Astrocyte (in vitro differentiated cells and primary cell): ENCODE results near the gene RASSF3. TPM values are rescaled to one million over a fixed set of nuclear protein-coding genes. Genes with fewer than 3 reads are reported as not detected.

Experiments
- DNase-seq: peaks from one replicate; pipeline ENCODE4 v3.0.0-alpha.2; 2010; ENCODE audit warnings: low read depth
- FAIRE-seq: peaks from 2 replicates; lab custom pipeline; 2011; peaks lifted over from hg19 to GRCh38; lab: Jason Lieb, UNC
- H2AFZ ChIP-seq: 2 replicates; pipeline ENCODE4 v1.6.0; 2012; ENCODE audit warnings: low read depth, low read length, inconsistent platforms
- H3K27ac ChIP-seq: 2 replicates; pipeline ENCODE4 v1.5.1; 2011; ENCODE audit warnings: low read depth, low read length, inconsistent platforms
- H3K27me3 ChIP-seq: 2 replicates; pipeline ENCODE4 v1.6.0; 2011; ENCODE audit warnings: low read length, inconsistent platforms; ENCODE audit not compliant: insufficient read depth
- H3K36me3 ChIP-seq: 2 replicates; pipeline ENCODE4 v1.5.1; 2011; ENCODE audit warnings: low read length, inconsistent platforms; ENCODE audit not compliant: insufficient read depth
- H3K4me1 ChIP-seq: 2 replicates; pipeline ENCODE4 v1.5.1; 2011; ENCODE audit warnings: low read length, inconsistent platforms; ENCODE audit not compliant: insufficient read depth
- H3K4me2 ChIP-seq: 2 replicates; pipeline ENCODE4 v1.6.0; 2012; ENCODE audit warnings: low read length, inconsistent platforms
- H3K4me3 ChIP-seq: 2 replicates; pipeline ENCODE4 v1.5.1; 2011; ENCODE audit warnings: low read depth, mild to moderate bottlenecking, low read length, inconsistent platforms; ENCODE audit not compliant: insufficient read depth
- H3K79me2 ChIP-seq: 2 replicates; pipeline ENCODE4 v1.6.0; 2012; ENCODE audit warnings: mild to moderate bottlenecking, low read length, inconsistent platforms; ENCODE audit not compliant: insufficient read depth
- H3K9ac ChIP-seq: 2 replicates; pipeline ENCODE4 v1.6.0; 2012; ENCODE audit warnings: mild to moderate bottlenecking, low read length, inconsistent platforms
- H3K9me3 ChIP-seq: 2 replicates; pipeline ENCODE4 v1.5.1; 2012; ENCODE audit warnings: low read depth, mild to moderate bottlenecking, low read length, inconsistent platforms; ENCODE audit not compliant: insufficient read depth
- H4K20me1 ChIP-seq: 2 replicates; pipeline ENCODE4 v1.6.0; 2012; ENCODE audit warnings: low read length, inconsistent platforms; ENCODE audit not compliant: insufficient read depth
- H3K27ac Mint-ChIP-seq: one replicate; pipeline ENCODE4 v1.8.0; 2021; ENCODE audit warnings: mild to moderate bottlenecking, mixed read lengths; ENCODE audit not compliant: unreplicated experiment
- H3K27me3 Mint-ChIP-seq: one replicate; pipeline ENCODE4 v1.8.0; 2021; ENCODE audit warnings: low read depth, mixed read lengths; ENCODE audit not compliant: unreplicated experiment
- H3K36me3 Mint-ChIP-seq: one replicate; pipeline ENCODE4 v1.8.0; 2021; ENCODE audit warnings: low read depth, mixed read lengths; ENCODE audit not compliant: unreplicated experiment
- H3K4me1 Mint-ChIP-seq: one replicate; pipeline ENCODE4 v1.8.0; 2021; ENCODE audit warnings: low read depth, mixed read lengths; ENCODE audit not compliant: unreplicated experiment
- H3K4me3 Mint-ChIP-seq: one replicate; pipeline ENCODE4 v1.8.0; 2021; ENCODE audit warnings: mild to moderate bottlenecking, moderate library complexity, mixed read lengths; ENCODE audit not compliant: unreplicated experiment
- H3K9me3 Mint-ChIP-seq: one replicate; pipeline ENCODE4 v1.8.0; 2021; ENCODE audit warnings: mild to moderate bottlenecking, mixed read lengths; ENCODE audit not compliant: unreplicated experiment
- CTCF ChIP-seq: IDR thresholded peaks from 2 replicates; pipeline ENCODE4 v1.5.1; 2011; ENCODE audit warnings: low read depth, mild to moderate bottlenecking, inconsistent platforms, low read length, moderate library complexity; ENCODE audit not compliant: insufficient read depth
- EZH2 ChIP-seq: IDR thresholded peaks from 2 replicates; pipeline ENCODE4 v1.6.1; 2012; ENCODE audit warnings: mild to moderate bottlenecking, low read length, inconsistent platforms; ENCODE audit not compliant: insufficient read depth
- total RNA-seq: library from RNA; stranded (reverse); gene quantifications from 2 replicates; pipeline ENCODE4 v1.2.1, GENCODE V29; 2021

Gene RASSF3
- total RNA-seq, 1 donor from 2014 or later, result 18.3 TPM

- Histone ChIP-seq H3K4me1 (no peaks in the 10 kb centered on the region), H3K9ac (no peak overlapping the region), H3K4me3 (no peak overlapping the region), H3K79me2 (no peaks in the 10 kb centered on the region), H3K9me3 (no peaks in the 10 kb centered on the region), H2AFZ (no peak overlapping the region), H3K4me2 (no peak overlapping the region), H3K27ac (no peak overlapping the region), H3K27me3 (peaks cover 15% of the 10 kb centered on the region), H3K36me3 (no peaks in the 10 kb centered on the region), H4K20me1 (no peaks in the 10 kb centered on the region)
- TF ChIP-seq EZH2 (no peak), CTCF (no peak)
- H3K27ac Mint-ChIP-seq, result no peak overlapping the region
- H3K36me3 Mint-ChIP-seq, result no peaks in the 10 kb centered on the region
- no peak for DNase-seq
- H3K9me3 Mint-ChIP-seq, result no peaks in the 10 kb centered on the region
- no peaks in the 10 kb centered on the region for H3K4me1 Mint-ChIP-seq
- FAIRE-seq, result no peak
- H3K4me3 Mint-ChIP-seq, result no peak overlapping the region
- H3K27me3 Mint-ChIP-seq, result peaks cover 19% of the 10 kb centered on the region
Observed at GRCh38 chr12:64585104-64585503, 25.2 kb upstream of the RASSF3 start.

- H3K36me3 Mint-ChIP-seq, result no peaks in the 10 kb centered on the region
- H3K9me3 Mint-ChIP-seq, result no peaks in the 10 kb centered on the region
- H3K27ac Mint-ChIP-seq, result no peak overlapping the region
- Histone ChIP-seq H3K27me3 (peaks cover 9% of the 10 kb centered on the region), H3K36me3 (no peaks in the 10 kb centered on the region), H3K9me3 (no peaks in the 10 kb centered on the region), H3K4me1 (no peaks in the 10 kb centered on the region), H3K4me3 (no peak overlapping the region), H2AFZ (no peak overlapping the region), H3K9ac (no peak overlapping the region), H3K79me2 (no peaks in the 10 kb centered on the region), H3K27ac (no peak overlapping the region), H4K20me1 (no peaks in the 10 kb centered on the region), H3K4me2 (no peak overlapping the region)
- peaks cover 9% of the 10 kb centered on the region for H3K27me3 Mint-ChIP-seq
- H3K4me3 Mint-ChIP-seq, result no peak overlapping the region
- DNase-seq, result no peak
- no peaks in the 10 kb centered on the region for H3K4me1 Mint-ChIP-seq
- TF ChIP-seq CTCF (no peak), EZH2 (no peak)
- no peak for FAIRE-seq
Observed at GRCh38 chr12:64587447-64587846, 22.8 kb upstream of the RASSF3 start.

GRCh38 chr12:64590183-64590582, 20.1 kb upstream of the RASSF3 start:
- no peaks in the 10 kb centered on the region for H3K9me3 Mint-ChIP-seq
- H3K4me1 Mint-ChIP-seq, result no peaks in the 10 kb centered on the region
- no peaks in the 10 kb centered on the region for H3K9me3 ChIP-seq
- no peaks in the 10 kb centered on the region for H4K20me1 ChIP-seq
- H3K36me3 ChIP-seq, result no peaks in the 10 kb centered on the region
- no peaks in the 10 kb centered on the region for H3K27me3 ChIP-seq
- no peaks in the 10 kb centered on the region for H3K27me3 Mint-ChIP-seq
- H3K27ac Mint-ChIP-seq, result no peak overlapping the region
- no peak for DNase-seq
- H3K4me2 ChIP-seq, result no peak overlapping the region
- H3K9ac ChIP-seq, result no peak overlapping the region
- H2AFZ ChIP-seq, result no peak overlapping the region
- TF ChIP-seq CTCF, result no peak
- no peaks in the 10 kb centered on the region for H3K36me3 Mint-ChIP-seq
- no peak for FAIRE-seq
- H3K79me2 ChIP-seq, result no peaks in the 10 kb centered on the region
- H3K4me1 ChIP-seq, result no peaks in the 10 kb centered on the region
- no peak overlapping the region for H3K4me3 Mint-ChIP-seq
- no peak overlapping the region for H3K4me3 ChIP-seq
- H3K27ac ChIP-seq, result no peak overlapping the region
